SK-N-SH treated with all-trans-retinoic acid at 6 μM for 48 hours (cell line): ENCODE results near the gene PARL.

Experiments
- ATAC-seq: fragments of 200-7000 bp; cut with Tn5 transposase; 3 replicates; pipeline ENCODE4 v1.9.1; 2020; ENCODE audit warnings: mild to moderate bottlenecking, moderate library complexity
- BACH2 ChIP-seq: fragments of 250-450 bp; sonication (Bioruptor Pico); IDR thresholded peaks from 2 replicates; pipeline ENCODE4 v1.9.0; 2021; ENCODE audit warnings: mild to moderate bottlenecking, borderline replicate concordance
- CREB5 ChIP-seq: fragments of 250-450 bp; sonication (Bioruptor Pico); IDR thresholded peaks from 2 replicates; pipeline ENCODE4 v1.5.1; 2020; ENCODE audit warnings: low read depth, mild to moderate bottlenecking, moderate library complexity
- CSDC2 ChIP-seq: fragments of 250-450 bp; sonication (Bioruptor Pico); IDR thresholded peaks from 2 replicates; pipeline ENCODE4 v1.5.0; 2020; ENCODE audit warnings: mild to moderate bottlenecking, moderate library complexity
- CSRNP3 ChIP-seq: fragments of 250-450 bp; sonication (Bioruptor Pico); IDR thresholded peaks from 2 replicates; pipeline ENCODE4 v1.5.1; 2021; ENCODE audit warnings: mild to moderate bottlenecking, moderate library complexity
- ESRRG ChIP-seq: fragments of 250-450 bp; sonication (Bioruptor Pico); IDR thresholded peaks from 2 replicates; pipeline ENCODE4 v1.6.1; 2021; ENCODE audit warnings: mild to moderate bottlenecking
- ISL1 ChIP-seq: fragments of 250-450 bp; sonication (Bioruptor Pico); IDR thresholded peaks from 2 replicates; pipeline ENCODE4 v2.1.2; 2022; ENCODE audit warnings: mild to moderate bottlenecking, moderate library complexity
- OSR1 ChIP-seq: fragments of 250-450 bp; sonication (Bioruptor Pico); IDR thresholded peaks from 2 replicates; pipeline ENCODE4 v1.8.0; 2022; ENCODE audit warnings: moderate library complexity, mild to moderate bottlenecking, inconsistent platforms
- POU6F1 ChIP-seq: fragments of 250-450 bp; sonication (Bioruptor Pico); IDR thresholded peaks from 2 replicates; pipeline ENCODE4 v1.8.0; 2021; ENCODE audit warnings: low read depth, mild to moderate bottlenecking, moderate library complexity, borderline replicate concordance
- RARB ChIP-seq: fragments of 250-450 bp; sonication (Bioruptor Pico); IDR thresholded peaks from 2 replicates; pipeline ENCODE4 v1.8.0; 2021; ENCODE audit warnings: mild to moderate bottlenecking, moderate library complexity
- TCF4 ChIP-seq: fragments of 250-450 bp; sonication (Bioruptor Pico); IDR thresholded peaks from 2 replicates; pipeline ENCODE4 v1.8.0; 2021; ENCODE audit warnings: mild to moderate bottlenecking, moderate library complexity, borderline replicate concordance
- TOX ChIP-seq: fragments of 250-450 bp; sonication (Bioruptor Pico); IDR thresholded peaks from 2 replicates; pipeline ENCODE4 v1.8.0; 2021; ENCODE audit warnings: mild to moderate bottlenecking, moderate library complexity, borderline replicate concordance
- TSHZ2 ChIP-seq: fragments of 250-450 bp; sonication (Bioruptor Pico); IDR thresholded peaks from 2 replicates; pipeline ENCODE4 v1.5.0; 2020; ENCODE audit warnings: mild to moderate bottlenecking, moderate library complexity
- ZC3H10 ChIP-seq: fragments of 250-450 bp; sonication (Bioruptor Pico); IDR thresholded peaks from 2 replicates; pipeline ENCODE4 v1.5.1; 2021; ENCODE audit warnings: mild to moderate bottlenecking, moderate library complexity
- ZFP3 ChIP-seq: fragments of 250-450 bp; sonication (Bioruptor Pico); IDR thresholded peaks from 2 replicates; pipeline ENCODE4 v1.5.0; 2020; ENCODE audit warnings: mild to moderate bottlenecking, moderate library complexity
- ZNF565 ChIP-seq: fragments of 450-650 bp; formaldehyde crosslinking; conservative IDR thresholded peaks from 2 replicates; pipeline ENCODE4 v1.5.0; 2020; ENCODE audit warnings: low read depth, mild to moderate bottlenecking, moderate library complexity
- ZNF70 ChIP-seq: fragments of 450-650 bp; formaldehyde crosslinking; IDR thresholded peaks from 2 replicates; pipeline ENCODE4 v1.5.0; 2020; ENCODE audit warnings: mild to moderate bottlenecking, moderate library complexity
- ZNF8 ChIP-seq: fragments of 450-650 bp; formaldehyde crosslinking; IDR thresholded peaks from 2 replicates; pipeline ENCODE4 v1.5.0; 2020; ENCODE audit warnings: mild to moderate bottlenecking, moderate library complexity

Gene PARL

GRCh38 chr3:183802989-183803388 lies 81.7 kb downstream of the PARL start (continued):
- TF ChIP-seq TSHZ2 = no peak
- no peak for TF ChIP-seq ZFP3 (CRISPR knock-in tag)
- no peak for TF ChIP-seq BACH2 (CRISPR knock-in tag)
- no peak for TF ChIP-seq ZC3H10 (CRISPR knock-in tag)

GRCh38 chr3:183801601-183802000 lies 83.1 kb downstream of the PARL start:
- TF ChIP-seq OSR1 = no peak
- no peak for TF ChIP-seq ZFP3 (CRISPR knock-in tag)
- TF ChIP-seq ZNF8 (CRISPR knock-in tag) = no peak
- no peak for TF ChIP-seq ISL1 (CRISPR knock-in tag)
- TF ChIP-seq TOX (CRISPR knock-in tag) = no peak
- no peak for TF ChIP-seq BACH2 (CRISPR knock-in tag)
- no peak for TF ChIP-seq ZNF565
- no peak for TF ChIP-seq CSDC2 (CRISPR knock-in tag)
- TF ChIP-seq ZNF70 (CRISPR knock-in tag) = no peak
- no peak for TF ChIP-seq TCF4 (CRISPR knock-in tag)
- TF ChIP-seq ZC3H10 (CRISPR knock-in tag) = no peak
- TF ChIP-seq ESRRG (CRISPR knock-in tag) = no peak
- no peak for TF ChIP-seq CSRNP3 (CRISPR knock-in tag)
- TF ChIP-seq POU6F1 = no peak
- no peak for TF ChIP-seq TSHZ2
- no peak for TF ChIP-seq RARB (CRISPR knock-in tag)
- no peak for ATAC-seq

- no peak for ATAC-seq
- TF ChIP-seq CSRNP3 (CRISPR knock-in tag) = no peak
- TF ChIP-seq ZNF565 = no peak
- no peak for TF ChIP-seq TSHZ2
- no peak for TF ChIP-seq CREB5
- no peak for TF ChIP-seq ZC3H10 (CRISPR knock-in tag)
Measured at GRCh38 chr3:183800243-183800863, 84.3 kb downstream of the PARL start.
